ENCODE data around the gene HPGDS.

GRCh38 chr4:94389595-94390267 lies 47.1 kb upstream of the HPGDS start:
- TF ChIP-seq ELF4 (IDR thresholded peaks at IDR 0.05) (no peak), SUZ12 (IDR thresholded peaks at IDR 0.05) (no peak), HDGF (IDR thresholded peaks at IDR 0.05; ENCODE audit: borderline replicate concordance) (no peak), TARDBP (IDR thresholded peaks at IDR 0.05) (no peak), SP1 (IDR thresholded peaks at IDR 0.05) (no peak), ARNT (IDR thresholded peaks at IDR 0.05) (no peak), FOXA1 (IDR thresholded peaks at IDR 0.05) (no peak), FOXK2 (IDR thresholded peaks at IDR 0.05) (no peak), BHLHE40 (IDR thresholded peaks at IDR 0.05; ENCODE audit: borderline replicate concordance) (no peak)
